Neural cell (in vitro differentiated cells): ENCODE measurements around the gene DCTN1. TPM values are rescaled to one million over a fixed set of nuclear protein-coding genes. Genes with fewer than 3 reads are reported as not detected.

Experiments
- H2AFZ ChIP-seq: fragments of 200-600, 300-800 bp; sonication (generic), shearing (Covaris generic); 2 replicates; pipeline ENCODE4 v1.6.0; 2014; ENCODE audit warnings: low read depth, mild to moderate bottlenecking, antibody characterized with exemption, low read length, moderate library complexity
- H3F3A ChIP-seq: fragments of 200-600 bp; shearing (Covaris generic); 2 replicates; pipeline ENCODE4 v1.6.1; 2016; ENCODE audit warnings: mild to moderate bottlenecking, moderate library complexity, mixed read lengths, antibody characterized with exemption, low read length; ENCODE audit not compliant: insufficient read depth, poor library complexity, severe bottlenecking
- H3K27ac ChIP-seq: fragments of 200-600, 300-800 bp; sonication (generic), shearing (Covaris generic); 2 replicates; pipeline ENCODE4 v1.5.1; 2014; ENCODE audit warnings: mild to moderate bottlenecking, low read length, moderate library complexity
- H3K27me3 ChIP-seq: fragments of 300-800, 200-600 bp; sonication (generic), shearing (Covaris generic); 2 replicates; pipeline ENCODE4 v1.6.0; 2014; ENCODE audit warnings: mild to moderate bottlenecking, low read depth, low read length, moderate library complexity; ENCODE audit not compliant: insufficient read depth
- H3K36me3 ChIP-seq: fragments of 300-800, 200-600 bp; sonication (generic), shearing (Covaris generic); 2 replicates; pipeline ENCODE4 v1.5.1; 2014; ENCODE audit warnings: mild to moderate bottlenecking, antibody characterized with exemption, low read length, moderate library complexity; ENCODE audit not compliant: insufficient read depth
- H3K4me2 ChIP-seq: fragments of 300-800, 200-600 bp; sonication (generic), shearing (Covaris generic); 2 replicates; pipeline ENCODE4 v1.6.0; 2014; ENCODE audit warnings: mild to moderate bottlenecking, low read length
- H3K4me3 ChIP-seq: fragments of 300-800, 200-600 bp; sonication (generic), shearing (Covaris generic); 2 replicates; pipeline ENCODE4 v1.5.1; 2014; ENCODE audit warnings: mild to moderate bottlenecking, low read length, moderate library complexity
- H3K79me2 ChIP-seq: fragments of 200-600 bp; shearing (Covaris generic); replicated peaks from 2 replicates; pipeline ENCODE4 v1.6.0; 2014; ENCODE audit warnings: mild to moderate bottlenecking, low read length, moderate library complexity; ENCODE audit not compliant: insufficient read depth
- H3K9ac ChIP-seq: fragments of 300-800, 200-600 bp; sonication (generic), shearing (Covaris generic); 2 replicates; pipeline ENCODE4 v1.6.1; 2016; ENCODE audit warnings: mild to moderate bottlenecking, low read length, mixed read lengths
- H3K9me2 ChIP-seq: fragments of 200-600 bp; shearing (Covaris generic); 2 replicates; pipeline ENCODE4 v1.6.1; 2016; ENCODE audit warnings: mild to moderate bottlenecking, low read length, mixed read lengths; ENCODE audit not compliant: insufficient read depth
- H3K9me3 ChIP-seq: fragments of 200-600, 300-800 bp; sonication (generic), shearing (Covaris generic); 2 replicates; pipeline ENCODE4 v1.6.1; 2016; ENCODE audit warnings: mild to moderate bottlenecking, mixed run types, low read length, moderate library complexity, mixed read lengths
- H4K20me1 ChIP-seq: fragments of 200-600 bp; shearing (Covaris generic); 2 replicates; pipeline ENCODE4 v1.6.1; 2016; ENCODE audit warnings: mild to moderate bottlenecking, mixed run types; ENCODE audit not compliant: insufficient read depth
- CTCF ChIP-seq: fragments of 450-650 bp; IDR thresholded peaks from 2 replicates; pipeline ENCODE4 v1.5.1; 2014; ENCODE audit warnings: antibody characterized with exemption, mild to moderate bottlenecking, moderate library complexity; ENCODE audit not compliant: poor library complexity, severe bottlenecking
- EP300 ChIP-seq: fragments of 450-650 bp; conservative IDR thresholded peaks from 2 replicates; pipeline ENCODE4 v1.6.1; 2014; ENCODE audit warnings: antibody characterized with exemption, mild to moderate bottlenecking, moderate library complexity; ENCODE audit not compliant: poor library complexity, severe bottlenecking
- EZH2 ChIP-seq: fragments of 200-600, 300-800 bp; shearing (Covaris generic), sonication (generic); IDR thresholded peaks from 2 replicates; pipeline ENCODE4 v1.6.1; 2014; ENCODE audit warnings: antibody characterized with exemption, low read length, borderline replicate concordance, mild to moderate bottlenecking; ENCODE audit not compliant: insufficient read depth, poor library complexity, severe bottlenecking
- MXI1 ChIP-seq: fragments of 450-650 bp; conservative IDR thresholded peaks from 2 replicates; pipeline ENCODE4 v1.6.1; 2014; ENCODE audit warnings: antibody characterized with exemption, mild to moderate bottlenecking; ENCODE audit not compliant: poor library complexity, severe bottlenecking
- POLR2AphosphoS5 ChIP-seq: IDR thresholded peaks from 2 replicates; pipeline ENCODE4 v1.6.1; 2012
- RAD21 ChIP-seq: fragments of 450-650 bp; conservative IDR thresholded peaks from 2 replicates; pipeline ENCODE4 v1.6.1; 2014; ENCODE audit warnings: antibody characterized with exemption, mild to moderate bottlenecking, moderate library complexity
- SMC3 ChIP-seq: fragments of 450-650 bp; conservative IDR thresholded peaks from 2 replicates; pipeline ENCODE4 v1.6.1; 2014; ENCODE audit warnings: antibody characterized with exemption, mild to moderate bottlenecking, moderate library complexity; ENCODE audit not compliant: poor library complexity
- TAF1 ChIP-seq: IDR thresholded peaks from 2 replicates; pipeline ENCODE4 v1.6.1; 2012; ENCODE audit warnings: low read depth
- polyA plus RNA-seq: library from polyadenylated mRNA; depleted of rRNA; stranded (reverse); fragments of >200 nt; gene quantifications from 2 replicates; pipeline ENCODE4 v1.2.3, GENCODE V29; 2014
- TF ChIP-seq, protein P1 (sequence below): IDR thresholded peaks from 2 replicates; pipeline ENCODE4 v1.6.1; 2012; ENCODE audit warnings: borderline replicate concordance

The DCTN1 gene
- polyA plus RNA-seq, 1 donor from 2014 or later = 160 TPM

DNA sequence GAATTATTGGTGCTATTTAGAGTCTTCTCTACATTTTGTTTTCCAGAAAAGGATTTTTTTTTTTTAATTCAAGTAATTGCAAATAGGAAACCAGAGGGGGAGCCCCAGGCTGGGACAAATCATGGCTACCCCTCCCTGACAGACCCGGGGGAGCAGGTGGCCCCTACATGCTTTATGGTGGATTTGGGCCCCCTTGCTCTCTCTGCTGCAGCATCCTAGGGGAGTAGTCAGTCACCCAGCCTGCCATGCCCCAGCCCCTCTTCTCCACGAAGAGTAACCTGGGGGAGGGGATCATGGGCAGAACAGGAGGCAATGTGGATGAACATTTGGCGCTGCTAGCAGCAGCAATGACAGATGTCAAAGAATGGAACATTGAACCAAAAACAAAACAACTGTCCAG lies 36.7 kb upstream of the DCTN1 start:
- H3K79me2 ChIP-seq = no peaks in the 10 kb centered on the region
- no peaks in the 10 kb centered on the region for H3K27me3 ChIP-seq
- H3K4me3 ChIP-seq = no peak overlapping the region
- H3K9me3 ChIP-seq = no peaks in the 10 kb centered on the region
- H3K27ac ChIP-seq = no peak overlapping the region
- no peaks in the 10 kb centered on the region for H3F3A ChIP-seq
- H3K36me3 ChIP-seq = no peaks in the 10 kb centered on the region
- no peak for TF ChIP-seq POLR2AphosphoS5
- no peak for TF ChIP-seq SMC3
- TF ChIP-seq RAD21 = no peak
- TF ChIP-seq CTCF = no peak
- no peak for TF ChIP-seq TAF1
- no peak for TF ChIP-seq EZH2
- no peak for TF ChIP-seq MXI1
- no peak for TF ChIP-seq EP300
- TF ChIP-seq, protein P1, sequence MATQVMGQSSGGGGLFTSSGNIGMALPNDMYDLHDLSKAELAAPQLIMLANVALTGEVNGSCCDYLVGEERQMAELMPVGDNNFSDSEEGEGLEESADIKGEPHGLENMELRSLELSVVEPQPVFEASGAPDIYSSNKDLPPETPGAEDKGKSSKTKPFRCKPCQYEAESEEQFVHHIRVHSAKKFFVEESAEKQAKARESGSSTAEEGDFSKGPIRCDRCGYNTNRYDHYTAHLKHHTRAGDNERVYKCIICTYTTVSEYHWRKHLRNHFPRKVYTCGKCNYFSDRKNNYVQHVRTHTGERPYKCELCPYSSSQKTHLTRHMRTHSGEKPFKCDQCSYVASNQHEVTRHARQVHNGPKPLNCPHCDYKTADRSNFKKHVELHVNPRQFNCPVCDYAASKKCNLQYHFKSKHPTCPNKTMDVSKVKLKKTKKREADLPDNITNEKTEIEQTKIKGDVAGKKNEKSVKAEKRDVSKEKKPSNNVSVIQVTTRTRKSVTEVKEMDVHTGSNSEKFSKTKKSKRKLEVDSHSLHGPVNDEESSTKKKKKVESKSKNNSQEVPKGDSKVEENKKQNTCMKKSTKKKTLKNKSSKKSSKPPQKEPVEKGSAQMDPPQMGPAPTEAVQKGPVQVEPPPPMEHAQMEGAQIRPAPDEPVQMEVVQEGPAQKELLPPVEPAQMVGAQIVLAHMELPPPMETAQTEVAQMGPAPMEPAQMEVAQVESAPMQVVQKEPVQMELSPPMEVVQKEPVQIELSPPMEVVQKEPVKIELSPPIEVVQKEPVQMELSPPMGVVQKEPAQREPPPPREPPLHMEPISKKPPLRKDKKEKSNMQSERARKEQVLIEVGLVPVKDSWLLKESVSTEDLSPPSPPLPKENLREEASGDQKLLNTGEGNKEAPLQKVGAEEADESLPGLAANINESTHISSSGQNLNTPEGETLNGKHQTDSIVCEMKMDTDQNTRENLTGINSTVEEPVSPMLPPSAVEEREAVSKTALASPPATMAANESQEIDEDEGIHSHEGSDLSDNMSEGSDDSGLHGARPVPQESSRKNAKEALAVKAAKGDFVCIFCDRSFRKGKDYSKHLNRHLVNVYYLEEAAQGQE = no peak
- no peak overlapping the region for H3K4me2 ChIP-seq
- H2AFZ ChIP-seq = no peak overlapping the region
- H3K9me2 ChIP-seq = no peaks in the 10 kb centered on the region
- no peak overlapping the region for H3K9ac ChIP-seq
- H4K20me1 ChIP-seq = no peaks in the 10 kb centered on the region

- Histone ChIP-seq H3K27me3 (no peaks in the 10 kb centered on the region), H3K4me2 (no peak overlapping the region), H3K79me2 (no peaks in the 10 kb centered on the region), H3K9me3 (no peaks in the 10 kb centered on the region), H3K9ac (no peak overlapping the region), H3F3A (no peaks in the 10 kb centered on the region), H3K9me2 (no peaks in the 10 kb centered on the region), H3K27ac (no peak overlapping the region), H3K36me3 (no peaks in the 10 kb centered on the region), H4K20me1 (no peaks in the 10 kb centered on the region), H3K4me3 (no peak overlapping the region), H2AFZ (no peak overlapping the region)
- TF ChIP-seq CTCF (no peak), TAF1 (no peak), EP300 (no peak), SMC3 (no peak), MXI1 (no peak), POLR2AphosphoS5 (no peak), EZH2 (no peak), RAD21 (no peak)
- TF ChIP-seq, protein P1 = no peak
Measured at GRCh38 chr2:74415762-74416395, 35.8 kb upstream of the DCTN1 start.
